GM21381 (cell line): ENCODE data around the gene SPECC1.
"Not testable (repeated sequence)": the region's sequence is repeated elsewhere in the genome, so short reads cannot be mapped to it uniquely, and the experiment has no call there.

Experiments
- ATAC-seq: cut with Tn5 transposase; IDR thresholded peaks from one replicate; pipeline ENCODE4 v1.9.1; 2021; ENCODE audit warnings: mild to moderate bottlenecking, moderate library complexity; ENCODE audit not compliant: unreplicated experiment

Gene SPECC1

GRCh38 chr17:20066253-20066652, 57.1 kb downstream of the SPECC1 start:
- no peak for ATAC-seq

GRCh38 chr17:20067711-20068110, 58.6 kb downstream of the SPECC1 start:
- ATAC-seq, result no peak

- ATAC-seq, result no peak
These were observed 59.3 kb downstream of the SPECC1 start for GRCh38 chr17:20068445-20068844.

DNA sequence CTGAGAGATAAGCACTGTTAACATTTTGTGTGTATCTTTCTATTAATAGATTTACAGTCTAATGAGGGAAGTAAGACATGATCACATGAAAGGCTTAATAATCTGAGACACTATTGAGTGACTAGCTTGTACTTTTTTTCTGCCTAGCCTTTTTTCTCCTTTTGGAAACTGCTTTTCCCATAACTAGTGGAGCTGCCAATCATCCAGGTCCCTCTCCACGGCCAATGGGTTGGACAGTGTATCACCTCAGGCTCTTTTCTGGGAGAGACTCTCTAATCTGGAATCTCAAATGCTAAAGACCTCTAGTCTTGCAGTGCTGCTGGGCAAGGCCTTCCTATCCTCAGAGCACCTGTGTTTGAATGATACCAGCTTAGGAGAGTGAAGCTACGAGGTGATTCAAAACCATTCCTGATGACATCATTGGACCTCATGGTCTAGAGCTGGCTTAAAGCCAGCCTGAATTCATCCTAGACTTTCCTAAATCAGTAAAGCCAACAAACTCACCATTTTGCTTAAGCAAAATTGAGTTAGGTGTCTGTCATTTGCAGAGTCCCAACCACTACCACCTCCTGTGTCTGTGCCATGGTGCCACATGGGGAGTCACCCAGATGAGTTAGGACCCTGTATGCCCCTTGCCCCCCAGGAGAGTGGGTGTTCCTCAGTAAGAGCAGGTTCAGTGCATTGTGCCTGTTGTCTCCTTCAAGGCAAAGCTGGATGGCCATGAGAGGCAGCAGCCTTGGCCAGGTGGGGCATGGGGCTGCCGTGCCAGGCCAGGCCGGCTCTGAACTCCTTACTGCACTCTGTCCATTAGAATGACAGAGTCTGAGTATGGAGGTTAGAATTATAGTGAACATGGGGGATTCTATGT, 62.9 kb downstream of the SPECC1 start:
- no peak for ATAC-seq

GRCh38 chr17:20072692-20072992, 63.5 kb downstream of the SPECC1 start:
- no peak for ATAC-seq

DNA sequence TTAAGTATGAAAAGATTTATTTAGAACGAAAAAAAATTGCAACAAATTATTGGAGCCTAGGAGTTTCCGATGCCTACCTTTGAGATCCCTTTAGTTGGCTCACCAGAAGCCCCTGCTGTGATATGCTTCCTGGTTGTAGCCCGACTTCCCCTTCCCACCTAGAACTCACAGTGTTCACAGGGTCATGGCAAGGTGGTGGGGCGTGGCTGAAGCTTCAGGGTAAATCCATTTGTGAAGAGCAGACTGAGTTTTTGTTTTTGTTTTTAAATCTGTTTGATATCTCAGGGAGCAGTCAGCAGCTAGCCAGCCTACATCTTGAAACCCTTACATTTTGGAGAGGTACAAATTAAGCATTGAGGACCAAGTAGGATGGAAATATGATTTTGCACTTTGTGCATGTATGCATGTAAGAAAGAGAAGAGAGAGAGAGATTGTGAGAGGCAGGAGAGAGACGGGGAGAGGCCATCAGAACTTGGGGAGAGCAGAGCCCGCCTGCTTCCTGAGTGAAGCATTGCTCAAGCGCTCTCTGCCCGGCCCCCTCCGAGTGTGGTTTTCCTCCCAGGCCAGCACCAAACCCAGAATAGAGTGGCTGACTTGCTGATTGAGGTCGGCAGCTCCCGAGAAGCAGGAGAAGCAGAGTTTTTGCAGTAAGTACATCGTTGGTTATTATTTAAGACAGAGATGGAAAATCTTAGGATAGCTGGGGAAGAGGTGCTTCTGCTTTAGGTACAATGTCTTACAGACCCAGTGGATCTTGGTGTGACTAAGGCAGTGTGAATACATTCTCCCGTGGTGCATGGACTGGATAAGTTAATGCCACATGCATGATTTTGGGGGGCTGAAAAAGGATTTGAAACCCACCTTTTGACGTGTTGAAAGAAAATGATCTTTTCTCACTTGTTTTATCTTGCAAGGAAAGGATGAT, 64.2 kb downstream of the SPECC1 start:
- ATAC-seq, result no peak

DNA sequence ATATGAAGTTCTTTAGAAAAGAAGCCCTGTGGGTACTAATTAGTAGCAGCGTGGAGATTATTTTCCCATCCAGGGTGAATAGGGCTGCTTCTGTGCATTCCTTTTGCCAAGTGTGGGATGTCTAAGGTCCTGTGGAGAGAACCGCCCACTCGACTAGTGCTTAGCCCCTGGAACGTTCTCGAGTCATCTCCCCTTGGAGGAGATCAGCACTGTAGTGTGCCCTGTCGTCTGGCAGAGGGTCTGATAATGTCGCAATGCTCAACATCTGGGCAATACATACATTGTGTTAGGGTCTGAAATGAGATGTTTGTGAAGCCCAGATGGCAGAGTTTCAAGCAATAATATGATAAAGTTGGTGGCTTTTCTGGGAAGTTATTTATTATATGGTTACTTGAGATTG, 64.8 kb downstream of the SPECC1 start:
- ATAC-seq, result no peak

- no peak for ATAC-seq
These were observed 65.3 kb downstream of the SPECC1 start for GRCh38 chr17:20074489-20074888.

GRCh38 chr17:20076137-20076536, 67.0 kb downstream of the SPECC1 start:
- not testable (repeated sequence) for ATAC-seq

DNA sequence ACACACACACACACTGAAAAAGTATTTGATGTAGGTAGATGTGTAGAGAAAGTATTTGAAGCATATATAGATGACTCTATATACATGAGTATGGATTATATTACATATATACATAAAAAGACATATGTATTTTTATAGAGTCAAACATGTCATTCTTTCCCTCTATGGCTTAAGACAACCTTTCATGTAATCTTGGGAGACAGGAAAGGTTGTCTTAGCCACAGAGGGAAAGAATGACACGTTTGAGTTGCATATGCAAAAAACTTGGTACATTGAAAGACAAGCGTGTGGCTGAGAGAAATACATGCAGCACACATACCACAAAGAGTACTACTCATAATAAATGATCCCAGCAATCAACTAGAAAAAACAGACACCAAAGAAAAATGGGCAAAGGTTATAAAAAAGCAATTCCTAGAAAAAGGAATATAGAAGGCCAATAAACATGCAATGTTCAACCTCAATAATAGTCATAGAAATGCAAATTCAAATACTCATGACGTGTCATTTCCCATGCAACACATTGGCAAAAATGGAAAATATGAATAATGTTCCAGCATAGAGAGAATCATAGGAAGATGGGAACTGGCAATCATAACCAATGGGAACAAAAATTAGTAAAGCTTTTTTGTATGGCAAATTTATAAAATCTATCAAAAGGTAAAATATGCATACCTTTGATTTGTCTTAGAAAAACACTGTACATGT, 69.0 kb downstream of the SPECC1 start:
- no peak for ATAC-seq

DNA sequence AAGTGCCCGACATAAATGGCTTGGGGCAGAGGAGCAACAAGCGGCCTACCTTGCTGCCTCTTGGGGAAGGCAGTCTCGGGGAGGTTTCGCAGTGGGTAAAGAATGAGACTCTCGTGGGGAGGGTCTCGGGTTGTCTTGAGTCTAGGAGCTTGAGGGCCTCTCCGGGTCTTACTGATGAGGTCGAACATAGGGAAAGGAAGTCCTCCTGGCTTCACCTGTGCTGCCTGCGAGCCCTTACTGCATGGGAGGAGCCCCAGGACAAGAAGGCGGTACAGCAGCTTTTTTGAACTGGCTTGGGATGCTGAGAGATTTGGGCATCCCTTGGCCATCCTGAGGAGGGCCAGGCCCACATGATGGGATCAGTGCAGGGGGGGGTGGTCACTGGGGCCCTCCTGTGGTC, 71.4 kb downstream of the SPECC1 start:
- no peak for ATAC-seq

DNA sequence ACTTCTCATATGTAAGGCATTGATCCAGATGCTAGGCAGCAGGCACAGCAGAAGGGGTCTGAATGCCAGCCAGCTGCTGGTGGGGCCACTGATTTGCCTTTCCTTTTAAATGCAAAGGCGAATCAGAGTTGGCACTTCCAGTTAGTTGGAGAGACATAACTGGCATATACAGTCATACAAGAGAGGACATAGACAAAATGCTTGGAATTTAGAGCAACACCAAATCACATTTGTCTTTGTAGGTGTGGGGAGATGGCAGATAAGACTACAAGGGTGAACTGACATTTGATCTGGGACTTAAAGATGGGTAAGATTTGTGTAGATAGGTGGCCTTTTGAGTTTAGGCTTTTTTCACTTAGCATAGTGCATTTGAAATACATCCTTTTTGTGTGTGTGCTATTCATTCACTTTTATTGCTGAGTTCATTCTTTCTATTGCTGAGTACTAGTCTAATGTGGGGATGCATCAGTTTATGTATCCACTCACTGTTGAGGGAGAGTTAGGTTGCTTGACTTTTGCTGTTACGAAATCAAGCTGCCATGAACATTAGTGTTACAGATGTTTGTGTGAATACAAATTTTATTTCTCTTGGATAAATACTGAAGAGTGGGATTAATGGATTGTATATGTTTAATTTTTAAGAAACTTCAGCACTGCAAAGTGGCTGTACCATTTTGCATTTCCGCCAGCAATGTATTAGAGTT, 74.1 kb downstream of the SPECC1 start:
- no peak for ATAC-seq

DNA sequence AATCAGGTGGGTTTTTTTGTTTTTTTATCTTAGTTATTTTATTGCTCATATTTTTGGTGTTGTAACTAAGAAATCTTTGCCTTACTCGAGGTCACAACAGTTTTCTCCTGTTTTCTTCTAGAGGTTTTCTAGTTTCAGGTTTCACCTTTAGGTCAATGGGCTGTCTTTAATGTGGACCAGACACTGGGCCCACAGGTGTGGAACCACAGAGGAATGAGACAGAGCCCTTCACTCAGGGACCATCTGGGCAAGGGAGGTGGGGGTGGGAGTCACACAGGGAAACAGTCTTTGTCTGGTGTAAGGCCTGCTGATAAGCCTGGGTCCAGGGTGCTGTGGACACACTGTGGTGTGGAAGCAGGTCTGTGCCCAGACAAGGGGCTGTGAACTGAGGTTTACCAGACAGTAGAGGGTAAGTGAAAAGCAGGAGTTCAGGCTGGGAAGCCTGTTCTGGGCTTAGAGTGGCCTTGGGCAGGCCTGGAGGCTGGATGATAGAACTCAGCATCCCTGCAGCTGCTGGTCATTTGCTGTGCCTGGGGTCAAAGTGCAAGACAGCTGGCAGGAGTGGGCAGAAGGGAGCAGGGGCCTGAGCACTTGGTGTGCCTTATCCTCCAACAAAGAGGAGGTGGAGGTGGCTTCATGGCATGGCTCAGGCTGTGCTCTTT, 75.6 kb downstream of the SPECC1 start:
- ATAC-seq, result no peak

- no peak for ATAC-seq
These were observed 76.2 kb downstream of the SPECC1 start for GRCh38 chr17:20085283-20085845.

DNA sequence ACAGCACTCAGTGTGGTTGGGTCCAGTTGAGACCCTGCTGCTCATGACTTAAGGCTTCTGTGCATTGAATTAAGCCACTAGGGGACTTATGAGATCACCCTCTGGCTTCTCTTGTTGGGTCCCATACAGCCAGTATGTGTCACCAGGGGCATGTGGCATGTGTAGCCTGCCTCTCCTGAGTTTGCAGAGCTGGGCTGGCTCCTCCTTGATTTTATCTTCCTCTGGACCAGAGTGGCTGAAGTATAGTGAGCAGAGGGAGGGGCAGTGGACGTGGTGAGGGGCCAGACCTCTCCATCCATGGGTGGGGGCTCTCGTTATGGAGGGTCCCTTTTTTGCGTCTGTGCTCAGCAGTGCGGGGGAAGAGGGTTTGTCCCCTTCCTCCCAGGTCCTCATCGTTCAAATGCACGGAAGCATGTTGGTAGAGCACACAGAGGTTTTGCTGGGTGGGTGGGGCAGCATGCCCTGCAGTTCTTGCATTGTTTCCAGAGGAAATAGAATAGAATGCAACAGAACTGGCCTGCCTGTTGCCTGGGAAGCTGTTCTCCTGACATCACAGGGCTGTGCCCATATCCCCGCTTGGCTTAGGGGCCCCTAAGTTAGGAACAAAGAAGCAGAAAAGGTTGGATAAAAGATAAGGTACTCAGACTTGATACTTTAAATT, 77.4 kb downstream of the SPECC1 start:
- no peak for ATAC-seq

- ATAC-seq, result no peak
These were observed 78.5 kb downstream of the SPECC1 start for GRCh38 chr17:20087538-20088250.

DNA sequence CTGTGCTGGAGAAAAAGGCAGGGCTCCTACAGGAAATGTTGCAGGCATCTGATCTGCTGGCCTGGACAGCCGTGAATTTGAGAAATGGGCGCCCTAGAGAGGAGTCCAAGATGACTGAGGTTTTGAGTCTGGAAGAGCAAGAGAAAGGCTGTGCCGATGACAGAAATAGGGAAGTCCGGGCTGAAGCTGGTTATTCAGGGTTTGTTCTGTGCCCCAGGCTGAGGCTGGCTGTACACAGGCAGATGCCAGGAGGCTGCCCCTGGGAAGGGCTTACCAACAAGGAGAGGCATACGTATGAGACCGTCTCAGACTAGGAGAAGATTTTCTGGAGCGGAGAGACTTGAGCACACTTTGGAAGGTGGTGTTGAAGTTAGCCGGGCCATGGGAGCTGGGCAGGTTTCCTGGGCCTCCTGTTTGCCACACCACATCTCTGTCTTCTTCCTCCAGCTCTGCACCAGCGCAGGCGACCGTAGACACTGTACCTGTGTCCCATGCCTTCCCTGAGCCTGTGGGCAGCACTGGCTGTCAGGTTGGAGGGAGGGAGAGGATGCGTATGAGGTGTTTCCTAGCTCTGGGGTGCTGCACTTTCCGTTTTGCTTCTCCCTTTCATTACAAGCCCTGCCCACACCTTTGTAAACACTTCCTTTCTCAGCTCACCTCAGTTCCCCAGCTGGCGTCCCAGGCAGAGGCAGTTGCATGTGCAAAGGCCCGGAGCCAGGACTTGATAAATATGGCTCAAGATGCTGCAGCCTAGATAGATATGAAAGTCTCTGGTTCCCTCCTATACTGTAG, 80.8 kb downstream of the SPECC1 start:
- ATAC-seq, result no peak
